GM10847 (cell line): ENCODE results near the gene ACVR2A.

Experiments used
- POLR2A ChIP-seq: IDR thresholded peaks from 2 replicates; pipeline ENCODE4 v1.6.1; 2011; ENCODE audit not compliant: insufficient read length; ENCODE audit errors: extremely low read depth

The ACVR2A gene

DNA sequence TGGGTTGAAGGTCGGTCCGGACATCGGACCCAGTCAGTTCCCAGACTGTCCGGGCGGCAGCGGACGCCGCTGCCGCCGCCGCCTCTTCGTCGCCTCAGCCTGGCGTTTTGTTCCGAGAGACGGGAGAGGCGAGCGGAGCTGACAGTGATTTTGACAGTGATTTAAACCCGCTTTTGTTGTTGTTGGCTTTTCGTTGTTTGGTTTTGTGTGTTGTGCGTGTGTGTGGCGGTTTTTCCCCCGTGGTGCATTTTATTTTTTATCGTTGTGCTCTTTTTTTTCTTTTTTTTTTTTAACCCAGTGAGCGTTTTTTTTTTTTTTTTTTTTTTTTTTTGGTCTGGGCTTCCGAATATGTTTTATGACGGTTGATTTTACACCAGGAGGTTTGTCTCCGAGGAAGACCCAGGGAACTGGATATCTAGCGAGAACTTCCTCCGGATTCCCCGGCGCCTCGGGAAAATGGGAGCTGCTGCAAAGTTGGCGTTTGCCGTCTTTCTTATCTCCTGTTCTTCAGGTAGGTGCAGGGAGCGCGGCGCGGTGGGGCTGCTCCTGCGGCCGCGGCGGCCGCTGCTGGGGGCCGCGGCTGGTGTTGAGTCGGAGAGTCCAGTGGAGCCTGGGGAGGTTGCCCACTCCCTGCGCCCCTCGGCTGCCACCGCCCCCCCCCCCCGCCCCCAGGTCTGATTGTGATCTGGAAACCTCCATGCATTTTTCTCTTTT, at the start of gene ACVR2A:
Gene ACVR2A, plus strand, starts transcription at position 333 of the 714 bp plus-strand sequence. Its CDS starts 124 bp downstream, at position 457.
- no peak for TF ChIP-seq POLR2A

DNA sequence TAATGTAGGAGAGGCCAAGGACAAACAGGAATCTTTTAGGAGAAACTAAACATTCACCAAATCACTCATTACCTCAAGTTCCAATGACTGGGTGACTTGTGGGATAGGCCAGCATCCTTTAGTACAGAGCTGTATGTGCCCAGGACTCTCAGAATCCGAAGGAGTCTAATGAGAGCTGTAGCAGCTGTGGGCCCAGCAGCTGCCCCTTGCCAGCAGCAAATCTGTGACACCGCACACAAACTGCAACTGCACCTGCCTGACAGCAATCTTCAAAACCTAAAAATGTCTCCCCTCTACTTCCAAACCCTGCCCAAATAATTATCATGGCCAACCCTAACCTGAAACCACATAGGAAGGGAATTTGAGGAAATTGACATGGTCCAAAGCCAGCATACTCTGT, 44.5 kb upstream of the ACVR2A start:
- no peak for TF ChIP-seq POLR2A

DNA sequence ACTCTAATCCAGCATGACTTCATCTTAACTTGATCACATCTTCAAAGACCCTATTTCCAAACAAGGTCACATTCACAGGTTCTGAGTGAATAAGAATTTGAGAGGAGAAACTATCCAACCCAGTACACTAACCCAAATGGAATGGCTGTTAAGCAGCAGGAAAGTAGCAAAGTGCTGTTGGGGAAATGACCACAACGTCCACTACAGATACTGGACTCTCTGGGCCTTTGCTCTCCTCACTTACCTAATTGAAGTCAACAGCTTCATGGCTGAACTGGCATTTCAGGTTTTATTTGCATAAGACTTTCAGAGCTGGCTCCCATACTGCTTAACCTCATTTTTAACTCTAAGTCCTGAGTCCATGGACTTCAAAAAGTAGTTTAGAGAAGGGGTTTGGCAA, 38.0 kb upstream of the ACVR2A start:
- TF ChIP-seq POLR2A = no peak

DNA sequence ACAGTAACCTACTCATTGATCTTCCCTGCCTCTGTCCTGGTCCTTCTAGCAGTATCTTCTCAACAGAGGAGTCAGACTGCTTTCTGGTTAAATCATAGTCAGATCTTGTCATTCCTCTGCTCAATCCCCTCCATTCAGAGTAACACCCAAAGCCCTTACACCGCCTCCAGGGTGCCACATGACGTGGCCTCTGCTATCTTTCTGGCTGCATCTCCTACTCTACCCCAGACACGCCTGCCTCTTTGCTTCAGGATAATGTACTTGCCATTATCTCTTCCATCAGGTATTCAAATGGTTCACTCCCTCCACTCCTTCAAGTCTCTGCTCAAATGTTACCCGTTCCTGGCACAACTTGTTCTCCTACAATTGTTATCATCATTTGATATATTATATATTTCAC, 36.3 kb upstream of the ACVR2A start:
- TF ChIP-seq POLR2A = no peak

DNA sequence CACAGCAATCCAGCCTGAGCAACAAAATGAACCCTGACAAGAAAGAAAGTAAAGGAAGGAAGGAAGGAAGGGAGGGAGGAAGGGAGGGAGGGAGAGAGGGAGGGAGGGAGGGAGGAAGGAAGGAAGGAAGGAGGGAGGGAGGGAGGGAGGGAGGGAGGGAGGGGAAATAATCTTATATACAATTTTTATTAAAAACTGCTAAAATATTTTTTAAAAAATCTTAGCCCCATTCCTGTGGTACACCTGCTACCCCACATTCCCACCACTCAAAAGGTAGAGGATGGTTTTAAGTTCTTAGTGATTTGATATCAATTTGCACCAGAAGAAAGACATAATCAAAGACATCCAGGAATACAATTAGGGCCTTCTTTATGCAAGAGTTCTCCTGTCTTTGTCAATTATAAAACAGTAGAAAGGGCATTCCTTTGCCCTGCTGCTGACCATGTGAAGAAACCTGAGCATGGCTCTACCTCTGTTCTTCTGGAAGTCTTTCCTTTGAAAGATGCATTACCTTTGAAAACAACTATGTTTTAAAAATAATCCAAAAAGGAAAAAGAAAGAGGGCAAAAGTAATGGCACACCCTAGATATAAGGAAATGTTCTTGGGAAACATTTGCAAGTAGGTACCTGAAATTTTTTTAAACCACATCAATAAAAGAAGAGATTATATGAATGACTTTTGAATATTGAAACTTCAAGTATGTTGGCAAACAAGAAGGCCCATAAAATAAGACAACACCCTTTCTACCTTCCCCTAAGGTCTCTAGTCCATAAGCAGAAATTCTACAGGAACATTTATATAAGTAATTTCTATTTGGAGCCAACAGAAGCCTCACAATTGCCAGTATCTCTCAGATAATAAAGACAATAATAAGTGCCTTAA, 33.7 kb upstream of the ACVR2A start:
- TF ChIP-seq POLR2A = no peak

DNA sequence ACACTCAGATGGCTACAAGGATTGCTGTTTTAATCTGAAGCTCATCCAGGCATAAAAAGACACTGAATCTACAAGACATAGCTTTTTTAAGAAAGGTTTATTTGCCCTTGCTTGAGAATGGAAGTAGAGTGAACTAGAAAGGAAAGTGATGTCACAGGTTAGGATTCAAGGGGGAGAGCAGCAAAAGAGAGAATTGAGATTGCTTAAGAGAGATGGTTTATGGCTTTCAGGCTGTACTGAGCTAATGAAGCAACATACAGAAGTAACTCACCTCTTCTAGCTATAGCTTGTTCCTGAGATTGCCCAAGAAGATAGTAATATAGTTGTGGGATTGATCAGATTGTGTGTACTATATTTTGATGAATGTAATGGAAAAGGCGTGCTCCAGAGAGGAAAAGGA, 26.1 kb upstream of the ACVR2A start:
- no peak for TF ChIP-seq POLR2A

DNA sequence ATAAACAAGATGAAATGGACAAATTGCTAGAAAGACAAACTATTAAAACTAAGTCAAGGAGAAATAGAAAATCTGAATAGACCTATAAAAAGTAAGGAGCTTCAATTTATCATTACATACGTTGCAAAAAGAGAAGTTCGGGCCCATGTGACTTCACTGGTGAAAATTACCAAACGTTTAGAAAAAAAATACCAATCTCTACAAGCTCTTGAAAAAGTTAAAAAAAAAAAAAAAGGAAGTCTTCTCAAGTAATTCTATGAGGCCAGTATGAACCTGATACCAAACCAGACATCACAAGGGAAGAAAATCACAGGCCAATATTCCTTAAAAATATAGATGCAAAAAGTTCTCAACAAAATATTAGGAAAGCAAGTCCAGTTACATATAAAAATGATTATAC, 20.2 kb upstream of the ACVR2A start:
- TF ChIP-seq POLR2A = no peak

DNA sequence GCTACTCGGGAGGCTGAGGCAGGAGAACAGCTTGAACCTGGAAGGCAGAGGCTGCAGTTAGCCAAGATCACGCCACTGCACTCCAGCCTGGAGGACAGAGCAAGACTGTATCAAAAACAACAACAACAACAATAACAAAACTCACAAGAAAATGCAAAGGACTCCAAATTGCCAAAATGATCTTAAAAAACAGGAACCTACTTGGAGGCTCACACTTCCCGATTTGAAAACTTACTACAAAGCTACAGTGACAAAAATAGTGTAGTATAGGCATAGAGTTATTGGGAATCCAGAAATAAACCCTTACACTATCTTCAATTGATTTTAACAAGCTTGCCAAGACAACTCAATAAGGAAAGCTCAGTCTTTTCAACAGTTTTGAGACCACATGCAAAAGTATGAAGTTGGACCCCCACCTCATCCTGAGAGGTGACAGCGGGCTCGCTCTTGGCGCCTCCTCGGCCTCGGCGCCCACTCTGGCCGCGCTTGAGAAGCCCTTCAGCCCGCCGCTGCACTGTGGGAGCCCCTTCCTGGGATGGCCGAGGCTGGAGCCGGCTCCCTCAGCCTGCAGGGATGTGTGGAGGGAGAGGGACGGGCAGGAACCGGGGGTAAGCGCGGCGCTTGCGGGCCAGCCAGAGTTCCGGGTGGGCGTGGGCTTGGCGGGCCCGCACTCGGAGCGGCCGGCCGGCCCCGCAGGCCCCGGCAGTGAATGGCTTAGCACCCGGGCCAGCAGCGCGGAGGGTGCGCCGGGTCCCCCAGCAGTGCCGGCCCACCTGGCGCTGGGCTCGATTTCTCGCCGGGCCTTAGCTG, 18.3 kb upstream of the ACVR2A start:
- no peak for TF ChIP-seq POLR2A

DNA sequence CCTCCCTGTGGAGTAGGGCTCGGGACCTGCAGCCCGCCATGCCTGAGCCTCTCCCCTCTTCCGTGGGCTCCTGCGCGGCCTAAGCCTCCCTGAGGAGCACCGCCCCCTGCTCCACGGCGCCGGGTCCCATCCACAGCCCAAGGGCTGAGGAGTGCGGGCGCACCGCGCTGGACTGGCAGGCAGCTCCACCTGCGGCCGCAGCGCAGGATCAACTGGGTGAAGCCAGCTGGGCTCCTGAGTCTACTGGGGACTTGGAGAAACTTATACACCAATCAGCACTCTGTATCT, 17.8 kb upstream of the ACVR2A start:
- TF ChIP-seq POLR2A = no peak

DNA sequence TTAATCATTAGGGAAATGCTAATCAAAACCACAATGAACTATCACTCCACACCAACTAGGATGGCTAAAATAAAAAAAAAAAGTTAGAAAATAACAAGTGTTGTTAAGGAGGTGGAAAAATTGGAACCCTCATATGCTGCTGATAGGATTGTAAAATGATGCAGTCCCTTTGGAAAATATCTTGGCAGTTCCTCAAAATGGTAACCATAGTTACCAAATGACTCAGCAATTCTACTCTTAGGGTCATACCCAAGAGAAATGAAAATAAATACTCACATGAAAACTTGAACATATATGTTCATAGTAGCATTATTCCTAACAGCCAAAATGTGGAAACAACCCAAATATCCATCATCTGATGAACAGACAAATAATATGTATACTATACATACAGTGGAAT, 15.7 kb upstream of the ACVR2A start:
- TF ChIP-seq POLR2A = no peak

DNA sequence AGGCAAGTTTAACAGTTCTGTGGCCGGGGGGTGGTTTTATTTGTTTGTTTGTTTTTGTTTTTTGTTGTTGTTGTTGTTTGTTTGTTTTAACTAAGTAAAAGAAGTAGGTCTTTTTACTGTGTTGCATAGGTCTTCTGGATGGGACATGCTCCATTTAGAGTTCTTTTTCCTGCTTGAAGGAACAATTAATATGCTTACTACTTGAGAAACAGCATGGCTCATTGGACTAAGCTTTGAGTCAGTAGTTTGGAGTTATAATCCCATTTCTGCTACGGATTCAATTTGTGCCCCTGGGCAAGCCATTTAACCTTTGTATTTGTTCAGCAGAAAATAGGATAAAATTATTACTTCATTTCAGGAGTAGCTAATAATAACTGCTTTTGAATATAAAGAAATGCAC, 8.7 kb upstream of the ACVR2A start:
- no peak for TF ChIP-seq POLR2A

DNA sequence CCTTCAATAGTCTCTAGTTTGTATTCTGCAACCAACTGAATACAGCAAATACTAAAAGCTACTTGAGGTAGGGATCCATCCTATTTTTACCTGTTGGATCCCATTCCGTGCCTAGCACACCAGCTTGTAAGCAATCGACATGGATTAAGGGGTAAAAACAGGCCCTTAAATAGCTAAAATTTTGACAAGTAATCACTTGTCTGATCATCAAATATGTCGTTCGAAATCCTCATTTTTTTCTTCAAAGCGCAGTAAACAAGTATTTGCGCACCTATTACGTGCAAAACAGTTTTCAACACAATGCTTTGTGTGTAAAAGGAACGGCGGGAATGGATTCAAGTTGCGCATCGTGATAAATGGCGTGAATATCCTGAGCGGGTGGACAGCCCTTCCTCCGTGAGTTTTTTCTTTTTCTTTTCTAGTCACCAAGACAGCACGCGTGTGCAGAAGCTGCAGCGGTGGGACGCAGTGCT, 1.4 kb upstream of the ACVR2A start:
- TF ChIP-seq POLR2A = no peak

DNA sequence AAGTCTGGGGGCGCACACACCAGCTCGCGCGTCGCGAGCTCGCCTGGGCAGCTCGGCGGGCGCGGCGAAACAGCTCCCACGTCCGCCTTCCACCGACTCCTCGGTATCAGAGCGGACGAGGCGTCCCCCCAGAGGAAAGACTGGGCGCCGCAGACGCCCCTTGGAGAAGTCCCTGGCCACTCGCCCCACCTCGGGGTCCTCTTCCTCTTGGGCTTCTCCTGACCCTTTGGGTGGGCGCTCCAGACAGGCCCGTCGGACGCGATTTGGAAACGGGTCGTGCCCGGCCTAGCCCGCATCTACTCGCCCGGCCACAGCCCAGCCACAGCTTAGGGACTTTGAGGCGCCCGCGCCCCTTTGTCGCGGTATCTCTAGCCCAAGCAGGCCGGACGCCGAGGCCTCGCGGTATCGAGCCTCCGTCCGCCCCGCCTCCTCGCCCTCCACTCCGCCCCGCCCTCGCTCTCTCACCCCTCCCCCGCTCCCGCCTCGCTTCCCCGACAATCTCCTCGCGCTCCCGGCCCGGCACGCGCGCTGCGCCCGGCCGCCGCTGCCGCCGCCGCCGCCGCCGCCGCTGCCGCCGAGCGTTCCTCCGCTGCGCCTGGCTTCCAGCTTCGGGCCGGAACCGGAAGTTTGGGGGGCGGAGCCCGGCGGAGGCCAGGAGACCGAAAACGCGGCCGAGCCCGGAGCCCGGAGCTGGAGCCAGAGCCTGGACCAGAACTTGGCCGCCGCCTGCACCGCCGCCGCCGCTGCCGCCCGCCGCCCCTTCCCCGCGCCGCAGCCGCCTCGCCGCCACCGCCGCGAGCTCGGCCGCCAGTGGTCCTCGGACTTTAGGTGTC, 749 bp upstream of the ACVR2A start:
- TF ChIP-seq POLR2A = no peak

DNA sequence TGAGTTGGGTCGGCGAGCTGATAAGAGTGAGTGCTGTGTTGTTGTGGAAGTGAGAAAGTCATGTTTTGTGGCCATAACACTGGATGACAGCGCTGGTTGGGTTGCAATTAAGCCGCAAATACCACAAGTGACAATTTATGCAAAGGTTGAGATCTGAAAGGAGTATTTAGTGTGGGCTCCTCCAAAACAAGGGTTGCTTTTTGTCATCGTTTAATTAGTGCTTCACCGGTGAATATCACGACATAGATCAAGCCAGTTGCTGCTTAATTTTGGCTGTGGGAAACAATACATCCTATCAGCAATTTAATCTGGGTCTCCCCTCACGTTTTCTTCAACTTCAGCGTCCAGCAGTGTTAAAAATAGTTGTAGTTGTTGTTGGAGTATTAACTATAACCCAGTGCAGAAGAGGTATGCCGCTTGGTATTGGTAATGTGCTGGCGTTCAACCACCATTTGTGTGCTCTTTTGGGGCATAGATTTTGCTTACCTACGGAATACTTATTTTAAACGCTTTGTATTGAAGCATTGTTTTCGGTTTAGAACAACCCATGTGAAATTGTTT, 662 bp downstream of the ACVR2A start:
- TF ChIP-seq POLR2A = no peak
